Measurements from ENCODE around the gene TXNRD2.

Gene TXNRD2

GRCh38 chr22:19901577-19902244, 39.9 kb downstream of the TXNRD2 start:
- no peaks in the 10 kb centered on the region for H3K79me2 ChIP-seq (ENCODE audit: low read length)
- no peak overlapping the region for H2AFZ ChIP-seq (ENCODE audit: low read length)
- no peaks in the 10 kb centered on the region for H3K4me1 ChIP-seq (ENCODE audit: low read length)
- no peaks in the 10 kb centered on the region for H3K36me3 ChIP-seq (replicated peaks; ENCODE audit: insufficient read depth, low read length)
- DNase-seq = no peak
- no peak overlapping the region for H3K27ac ChIP-seq (ENCODE audit: low read length)
- H3K27me3 ChIP-seq (replicated peaks; ENCODE audit: insufficient read depth, low read length) = no peaks in the 10 kb centered on the region
- no peak overlapping the region for H3K4me2 ChIP-seq (ENCODE audit: low read depth, low read length)
- no peaks in the 10 kb centered on the region for H3K9me2 ChIP-seq (replicated peaks; ENCODE audit: insufficient read depth, low read length)
- H3K9ac ChIP-seq (ENCODE audit: low read length) = no peak overlapping the region
- no peaks in the 10 kb centered on the region for H3F3A ChIP-seq (ENCODE audit: insufficient read depth, low read length)
- TF ChIP-seq EZH2phosphoT487 (IDR thresholded peaks at IDR 0.05; ENCODE audit: low read length) = no peak
- no peak for TF ChIP-seq EZH2 (optimal IDR thresholded peaks at IDR 0.05; ENCODE audit: low read depth, low read length)
- TF ChIP-seq, protein P1, sequence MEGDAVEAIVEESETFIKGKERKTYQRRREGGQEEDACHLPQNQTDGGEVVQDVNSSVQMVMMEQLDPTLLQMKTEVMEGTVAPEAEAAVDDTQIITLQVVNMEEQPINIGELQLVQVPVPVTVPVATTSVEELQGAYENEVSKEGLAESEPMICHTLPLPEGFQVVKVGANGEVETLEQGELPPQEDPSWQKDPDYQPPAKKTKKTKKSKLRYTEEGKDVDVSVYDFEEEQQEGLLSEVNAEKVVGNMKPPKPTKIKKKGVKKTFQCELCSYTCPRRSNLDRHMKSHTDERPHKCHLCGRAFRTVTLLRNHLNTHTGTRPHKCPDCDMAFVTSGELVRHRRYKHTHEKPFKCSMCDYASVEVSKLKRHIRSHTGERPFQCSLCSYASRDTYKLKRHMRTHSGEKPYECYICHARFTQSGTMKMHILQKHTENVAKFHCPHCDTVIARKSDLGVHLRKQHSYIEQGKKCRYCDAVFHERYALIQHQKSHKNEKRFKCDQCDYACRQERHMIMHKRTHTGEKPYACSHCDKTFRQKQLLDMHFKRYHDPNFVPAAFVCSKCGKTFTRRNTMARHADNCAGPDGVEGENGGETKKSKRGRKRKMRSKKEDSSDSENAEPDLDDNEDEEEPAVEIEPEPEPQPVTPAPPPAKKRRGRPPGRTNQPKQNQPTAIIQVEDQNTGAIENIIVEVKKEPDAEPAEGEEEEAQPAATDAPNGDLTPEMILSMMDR (IDR thresholded peaks at IDR 0.05; ENCODE audit: low read length) = no peak
- no peaks in the 10 kb centered on the region for H4K20me1 ChIP-seq (ENCODE audit: insufficient read depth, low read length)
- no peaks in the 10 kb centered on the region for H3K9me3 ChIP-seq (replicated peaks; ENCODE audit: insufficient read depth, low read length)
- no peak overlapping the region for H3K4me3 ChIP-seq (ENCODE audit: low read length)

GRCh38 chr22:19900707-19901436, 40.7 kb downstream of the TXNRD2 start:
- Histone ChIP-seq H3K4me2 (ENCODE audit: low read depth, low read length) (no peak overlapping the region), H3K27me3 (replicated peaks; ENCODE audit: insufficient read depth, low read length) (no peaks in the 10 kb centered on the region), H3K36me3 (replicated peaks; ENCODE audit: insufficient read depth, low read length) (no peaks in the 10 kb centered on the region), H4K20me1 (ENCODE audit: insufficient read depth, low read length) (no peaks in the 10 kb centered on the region), H3K4me3 (ENCODE audit: low read length) (no peak overlapping the region), H3K9me3 (replicated peaks; ENCODE audit: insufficient read depth, low read length) (no peaks in the 10 kb centered on the region), H3K9me2 (replicated peaks; ENCODE audit: insufficient read depth, low read length) (no peaks in the 10 kb centered on the region), H3K4me1 (ENCODE audit: low read length) (no peaks in the 10 kb centered on the region), H3K27ac (ENCODE audit: low read length) (no peak overlapping the region), H3K79me2 (ENCODE audit: low read length) (no peaks in the 10 kb centered on the region), H2AFZ (ENCODE audit: low read length) (no peak overlapping the region), H3K9ac (ENCODE audit: low read length) (no peak overlapping the region), H3F3A (ENCODE audit: insufficient read depth, low read length) (no peaks in the 10 kb centered on the region)
- no peak for DNase-seq
- TF ChIP-seq, protein P1 (IDR thresholded peaks at IDR 0.05; ENCODE audit: low read length) = no peak

DNA sequence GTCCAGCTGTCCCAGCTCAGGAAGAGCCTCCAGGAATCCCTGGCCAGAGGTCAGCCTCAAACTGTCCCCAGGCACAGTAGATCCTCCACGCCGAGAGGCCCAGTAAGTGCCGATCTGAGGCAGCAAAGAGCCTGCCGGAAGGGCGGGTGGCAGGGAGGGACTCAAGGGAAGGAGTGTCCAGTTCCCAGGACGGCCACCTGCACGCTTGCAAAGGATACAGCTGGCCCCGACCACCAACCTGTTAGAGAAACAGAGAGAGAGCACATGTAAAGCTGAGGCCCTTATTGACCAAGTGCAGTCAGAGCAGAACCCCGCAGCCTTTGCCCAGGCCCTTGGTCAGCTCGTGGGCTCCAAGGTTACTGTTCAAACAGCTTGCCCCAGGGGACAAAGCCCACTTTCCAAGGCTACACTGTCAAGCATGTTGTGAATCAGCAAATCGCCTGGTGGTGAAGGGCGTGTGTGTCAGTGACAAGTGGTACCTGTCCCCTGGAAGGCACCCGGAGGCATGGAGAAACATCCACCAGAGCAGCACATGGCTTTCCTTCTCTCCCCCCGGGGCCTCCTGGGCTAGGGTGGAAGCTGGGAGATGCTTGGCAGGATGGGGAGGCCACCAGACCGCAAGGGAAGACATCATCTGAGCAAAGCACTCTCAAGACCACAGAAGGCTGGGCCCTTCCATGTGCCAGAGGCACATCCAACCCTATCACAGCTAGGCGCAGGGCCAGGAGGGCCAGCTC, 42.6 kb downstream of the TXNRD2 start:
- Histone ChIP-seq H3F3A (ENCODE audit: insufficient read depth, low read length) (no peaks in the 10 kb centered on the region), H3K4me2 (ENCODE audit: low read depth, low read length) (no peak overlapping the region), H4K20me1 (ENCODE audit: insufficient read depth, low read length) (no peaks in the 10 kb centered on the region), H3K9me3 (replicated peaks; ENCODE audit: insufficient read depth, low read length) (no peaks in the 10 kb centered on the region), H3K9me2 (replicated peaks; ENCODE audit: insufficient read depth, low read length) (no peaks in the 10 kb centered on the region), H3K4me3 (ENCODE audit: low read length) (no peak overlapping the region), H3K9ac (ENCODE audit: low read length) (no peak overlapping the region), H3K27me3 (replicated peaks; ENCODE audit: insufficient read depth, low read length) (no peaks in the 10 kb centered on the region), H3K4me1 (ENCODE audit: low read length) (no peaks in the 10 kb centered on the region), H3K79me2 (ENCODE audit: low read length) (no peaks in the 10 kb centered on the region), H3K27ac (ENCODE audit: low read length) (no peak overlapping the region), H2AFZ (ENCODE audit: low read length) (no peak overlapping the region), H3K36me3 (replicated peaks; ENCODE audit: insufficient read depth, low read length) (no peaks in the 10 kb centered on the region)
- no peak for DNase-seq
- no peak for TF ChIP-seq EZH2phosphoT487 (IDR thresholded peaks at IDR 0.05; ENCODE audit: low read length)
- TF ChIP-seq, protein P1 (IDR thresholded peaks at IDR 0.05; ENCODE audit: low read length) = no peak

Measured in MM.1S (cell line).